Subcutaneous adipose tissue (tissue), 4 donors: ENCODE data around the gene STIMATE. TPM values are rescaled to one million over a fixed set of nuclear protein-coding genes. Genes with fewer than 3 reads are reported as not detected.

Source experiments
- total RNA-seq, 4 donors: library from RNA; depleted of rRNA; stranded (reverse); fragments of >200 nt; gene quantifications; one replicate each; pipeline ENCODE4 v1.1.0, GENCODE V29; 2016
- TF ChIP-seq, protein P1 (sequence below): fragments of 450-650 bp; IDR thresholded peaks from one replicate; pipeline ENCODE4 v1.5.1; 2016; ENCODE audit warnings: low read depth, mild to moderate bottlenecking, control low read depth, antibody characterized with exemption, moderate library complexity

The STIMATE gene
- total RNA-seq, 4 donors from 2014 or later: 21.4 to 32.0 (median 23.3) TPM

DNA sequence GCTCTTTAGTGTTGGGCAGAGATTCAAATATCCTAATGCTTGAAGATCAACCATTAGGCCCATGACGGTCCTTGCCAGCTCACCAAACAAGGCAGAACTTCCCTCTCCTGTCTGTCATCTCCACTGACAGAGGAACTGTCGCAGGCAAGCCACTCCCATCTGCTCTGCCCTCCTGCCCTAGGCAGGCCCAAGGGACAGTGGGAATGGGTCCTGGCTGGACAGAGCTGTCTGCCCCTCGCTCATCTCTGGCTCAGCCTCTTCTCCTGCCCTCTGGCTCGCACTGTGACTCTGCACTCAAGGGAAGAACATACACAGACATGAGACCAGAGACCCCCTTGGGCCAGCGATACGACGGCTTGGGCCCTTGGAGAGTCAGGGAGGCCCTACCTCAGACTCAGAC lies 54.9 kb downstream of the STIMATE start:
- TF ChIP-seq, protein P1, sequence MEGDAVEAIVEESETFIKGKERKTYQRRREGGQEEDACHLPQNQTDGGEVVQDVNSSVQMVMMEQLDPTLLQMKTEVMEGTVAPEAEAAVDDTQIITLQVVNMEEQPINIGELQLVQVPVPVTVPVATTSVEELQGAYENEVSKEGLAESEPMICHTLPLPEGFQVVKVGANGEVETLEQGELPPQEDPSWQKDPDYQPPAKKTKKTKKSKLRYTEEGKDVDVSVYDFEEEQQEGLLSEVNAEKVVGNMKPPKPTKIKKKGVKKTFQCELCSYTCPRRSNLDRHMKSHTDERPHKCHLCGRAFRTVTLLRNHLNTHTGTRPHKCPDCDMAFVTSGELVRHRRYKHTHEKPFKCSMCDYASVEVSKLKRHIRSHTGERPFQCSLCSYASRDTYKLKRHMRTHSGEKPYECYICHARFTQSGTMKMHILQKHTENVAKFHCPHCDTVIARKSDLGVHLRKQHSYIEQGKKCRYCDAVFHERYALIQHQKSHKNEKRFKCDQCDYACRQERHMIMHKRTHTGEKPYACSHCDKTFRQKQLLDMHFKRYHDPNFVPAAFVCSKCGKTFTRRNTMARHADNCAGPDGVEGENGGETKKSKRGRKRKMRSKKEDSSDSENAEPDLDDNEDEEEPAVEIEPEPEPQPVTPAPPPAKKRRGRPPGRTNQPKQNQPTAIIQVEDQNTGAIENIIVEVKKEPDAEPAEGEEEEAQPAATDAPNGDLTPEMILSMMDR: no peak

DNA sequence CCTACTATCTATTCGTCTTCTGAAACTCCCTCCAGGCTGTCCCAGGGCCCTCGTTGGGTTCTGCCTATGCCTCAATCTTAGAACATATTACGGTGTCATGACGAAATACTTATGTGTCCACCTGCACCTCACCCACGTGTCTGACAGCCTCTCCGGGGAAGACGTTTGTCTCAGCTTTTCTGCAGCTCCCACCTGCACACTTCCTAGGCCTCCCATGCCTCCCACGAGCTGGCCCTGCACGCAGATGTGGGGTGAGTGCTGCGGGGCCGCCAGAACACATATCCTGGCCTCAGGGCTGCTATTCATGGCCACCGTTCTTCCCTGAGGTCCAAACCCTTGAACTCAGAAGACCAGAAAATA lies 55.4 kb downstream of the STIMATE start:
- TF ChIP-seq, protein P1: no peak

DNA sequence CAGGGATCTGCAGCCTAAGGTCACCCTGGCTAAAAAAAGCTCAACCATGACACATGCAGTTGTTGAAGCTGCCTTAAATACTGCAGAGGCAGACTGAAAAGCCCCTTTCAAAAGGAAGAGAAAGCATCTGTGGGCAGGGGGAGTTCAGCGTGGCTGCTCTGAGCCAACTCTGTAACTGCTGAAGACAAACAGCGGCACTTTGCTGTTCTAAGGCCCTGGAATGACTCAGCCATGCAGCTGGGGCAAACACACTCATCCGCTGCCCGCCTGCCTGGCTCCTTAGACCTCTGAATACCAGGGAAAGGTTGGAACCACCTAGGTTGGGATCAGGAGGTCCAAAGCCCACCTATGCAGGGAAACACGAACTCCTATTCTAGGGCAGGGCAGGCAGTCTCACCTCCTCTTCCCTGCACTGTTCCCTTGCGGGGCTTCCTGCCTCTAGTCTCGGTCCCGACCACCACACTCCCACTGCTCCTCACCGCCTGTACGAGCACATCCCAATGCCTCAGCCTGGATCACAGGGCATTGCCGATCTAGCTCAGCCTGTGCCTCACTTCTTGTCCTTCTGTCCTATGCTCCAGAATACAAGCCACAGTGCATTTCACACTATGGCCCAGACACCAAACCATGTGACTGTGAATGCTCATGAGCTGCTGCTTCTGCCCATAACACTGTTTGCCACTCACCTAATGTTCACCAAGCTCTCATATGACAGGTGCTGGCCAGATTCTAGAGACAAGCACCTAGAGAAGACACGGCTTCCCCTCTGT lies 56.0 kb downstream of the STIMATE start:
- TF ChIP-seq, protein P1: no peak

DNA sequence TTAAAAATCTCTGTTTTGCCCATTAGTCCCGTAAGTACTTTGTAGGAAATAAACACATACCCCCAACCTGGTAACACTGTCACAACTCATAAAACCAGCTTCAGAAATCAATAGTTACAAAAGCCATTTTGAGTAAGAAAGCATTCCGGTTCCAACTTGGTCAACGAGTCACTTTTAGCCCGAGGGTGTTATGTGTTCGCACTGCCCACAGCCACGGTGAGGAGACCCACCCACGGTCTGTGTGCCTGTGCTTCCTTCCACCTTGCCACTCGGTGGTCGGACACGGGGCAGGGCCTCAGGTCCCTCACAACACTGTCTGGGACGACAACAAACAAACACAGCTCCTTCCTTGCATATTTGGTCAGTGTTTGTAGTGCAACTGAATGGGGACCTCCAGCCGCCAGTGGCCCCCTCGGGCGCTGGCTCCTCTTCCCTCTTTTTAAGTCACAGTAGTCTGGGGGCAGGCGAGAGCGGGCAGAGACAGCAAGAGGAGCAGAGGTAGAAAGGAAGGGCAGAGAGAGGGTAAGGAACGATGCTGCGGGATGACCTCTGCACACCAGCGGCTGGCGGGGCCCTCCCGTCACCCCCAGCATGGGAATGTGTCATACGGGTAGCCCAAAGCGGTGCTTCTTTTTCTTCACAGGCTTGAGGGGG lies 57.3 kb downstream of the STIMATE start:
- TF ChIP-seq, protein P1: no peak

GRCh38 chr3:52839268-52839575 lies 58.1 kb downstream of the STIMATE start:
- TF ChIP-seq, protein P1: no peak

DNA sequence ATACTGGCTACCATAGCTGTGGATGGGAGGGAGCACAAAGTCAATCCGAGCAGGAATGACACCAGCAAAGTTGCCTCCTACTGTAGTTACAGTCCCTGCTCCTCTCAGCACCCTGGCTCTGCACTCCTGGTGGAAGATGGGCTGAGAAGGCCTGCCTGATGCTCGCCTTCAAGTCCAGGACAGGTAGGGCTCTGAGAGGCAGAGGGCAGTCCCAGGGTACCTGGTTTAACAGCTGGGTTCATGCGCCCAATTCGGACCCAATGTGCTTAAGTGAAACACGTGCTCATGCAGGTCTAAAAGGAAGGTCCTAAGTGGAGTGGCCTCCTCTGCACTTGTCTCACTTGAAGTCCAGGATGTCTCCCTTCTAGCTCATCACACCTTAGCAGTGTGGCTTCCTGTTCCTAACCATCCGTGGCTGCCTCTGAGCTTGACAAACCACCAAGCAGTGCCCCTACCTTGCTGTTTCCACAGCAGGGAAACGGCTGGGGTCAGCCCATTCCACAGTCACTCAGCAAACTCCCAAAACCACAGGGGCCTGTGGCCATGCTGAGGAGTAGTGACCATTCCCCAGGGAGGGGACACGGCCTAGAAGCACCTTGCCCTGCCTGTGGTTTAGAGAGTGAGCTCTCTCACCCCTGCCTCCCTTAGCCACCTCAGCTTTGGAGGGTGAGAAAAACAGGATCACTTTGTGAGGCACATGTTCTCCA lies 58.6 kb downstream of the STIMATE start:
- TF ChIP-seq, protein P1: no peak

- TF ChIP-seq, protein P1: no peak
Measured at GRCh38 chr3:52836986-52837385, 60.4 kb downstream of the STIMATE start.
